Measurements from ENCODE around the gene TSSK3. TPM values are rescaled to one million over a fixed set of nuclear protein-coding genes. Genes with fewer than 3 reads are reported as not detected.

The TSSK3 gene
- total RNA-seq, 1 experiment from 2014 or later: not detected

- CTCF ChIA-PET: no interaction called here
- ATAC-seq: no peak
- H3K9me3 ChIP-seq (ENCODE audit: low read length): no peaks in the 10 kb centered on the region
- H3K4me2 ChIP-seq (ENCODE audit: low read length): no peak overlapping the region
- no peaks in the 10 kb centered on the region for H3K4me1 ChIP-seq (ENCODE audit: insufficient read depth, low read length)
- H4K20me1 ChIP-seq (ENCODE audit: low read length): no peaks in the 10 kb centered on the region
- H3K4me3 ChIP-seq (ENCODE audit: low read length): no peak overlapping the region
- H3K79me2 ChIP-seq (ENCODE audit: low read length): no peaks in the 10 kb centered on the region
- H3K27ac ChIP-seq (ENCODE audit: low read length): no peak overlapping the region
- H3K36me3 ChIP-seq (ENCODE audit: low read depth, low read length): peaks cover 53% of the 10 kb centered on the region
- DNase-seq: no peak
- intact Hi-C loops (cut with micrococcal nuclease): no loop called here
- no peaks in the 10 kb centered on the region for H3F3A ChIP-seq (ENCODE audit: low read length, unreplicated experiment)
- TF ChIP-seq EZH2phosphoT487 (IDR thresholded peaks at IDR 0.05; ENCODE audit: borderline replicate concordance, low read length) (no peak), CTCF (conservative IDR thresholded peaks at IDR 0.05; ENCODE audit: low read depth, low read length) (no peak), EZH2 (IDR thresholded peaks at IDR 0.05; ENCODE audit: low read length, unreplicated experiment) (no peak)
- H2AFZ ChIP-seq (ENCODE audit: low read length): no peak overlapping the region
- POLR2A ChIA-PET (ENCODE audit: unreplicated experiment): no interaction called here
- H3K9ac ChIP-seq (ENCODE audit: low read length): no peak overlapping the region
- no peaks in the 10 kb centered on the region for H3K9me2 ChIP-seq (replicated peaks; ENCODE audit: low read length)
- H3K27me3 ChIP-seq (ENCODE audit: low read length): no peaks in the 10 kb centered on the region
- BruUV-seq (replicated peaks): no TSS peak
Measured at GRCh38 chr1:32377541-32378220, 15.3 kb downstream of the TSSK3 start.

DNA sequence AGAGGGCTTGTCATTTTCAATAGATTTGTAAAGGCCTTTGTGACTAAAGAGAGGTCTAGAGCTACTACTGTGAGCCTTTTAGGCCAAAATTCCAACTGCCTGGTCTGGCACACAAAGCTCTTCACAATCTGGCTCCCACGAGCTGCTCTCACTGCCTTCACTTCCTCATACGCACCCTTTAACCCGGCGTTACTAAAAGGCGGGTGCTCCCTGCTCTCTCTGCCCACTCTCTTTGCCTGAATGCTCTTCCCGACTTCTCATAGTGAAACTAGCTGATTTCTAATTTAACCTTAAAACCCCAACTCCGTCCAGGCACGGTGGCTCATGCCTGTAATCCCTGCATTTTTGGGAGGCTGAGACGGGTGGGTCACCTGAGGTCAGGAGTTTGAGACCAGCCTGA lies 17.7 kb downstream of the TSSK3 start:
- no peak overlapping the region for H3K4me2 ChIP-seq (ENCODE audit: low read length)
- no peaks in the 10 kb centered on the region for H3K79me2 ChIP-seq (ENCODE audit: low read length)
- H4K20me1 ChIP-seq (ENCODE audit: low read length): no peaks in the 10 kb centered on the region
- no peaks in the 10 kb centered on the region for H3K9me2 ChIP-seq (replicated peaks; ENCODE audit: low read length)
- TF ChIP-seq EZH2phosphoT487 (IDR thresholded peaks at IDR 0.05; ENCODE audit: borderline replicate concordance, low read length) (no peak), CTCF (conservative IDR thresholded peaks at IDR 0.05; ENCODE audit: low read depth, low read length) (no peak), EZH2 (IDR thresholded peaks at IDR 0.05; ENCODE audit: low read length, unreplicated experiment) (no peak)
- H3K4me3 ChIP-seq (ENCODE audit: low read length): no peak overlapping the region
- no peaks in the 10 kb centered on the region for H3K9me3 ChIP-seq (ENCODE audit: low read length)
- H2AFZ ChIP-seq (ENCODE audit: low read length): no peak overlapping the region
- POLR2A ChIA-PET (ENCODE audit: unreplicated experiment): no interaction called here
- CTCF ChIA-PET: no interaction called here
- H3K4me1 ChIP-seq (ENCODE audit: insufficient read depth, low read length): no peaks in the 10 kb centered on the region
- H3K36me3 ChIP-seq (ENCODE audit: low read depth, low read length): peaks cover 56% of the 10 kb centered on the region
- ATAC-seq (no peak), DNase-seq (no peak)
- H3F3A ChIP-seq (ENCODE audit: low read length, unreplicated experiment): no peaks in the 10 kb centered on the region
- BruUV-seq (replicated peaks): no TSS peak
- no peak overlapping the region for H3K9ac ChIP-seq (ENCODE audit: low read length)
- no peak overlapping the region for H3K27ac ChIP-seq (ENCODE audit: low read length)
- no peaks in the 10 kb centered on the region for H3K27me3 ChIP-seq (ENCODE audit: low read length)
- intact Hi-C loops (cut with micrococcal nuclease): no loop called here

DNA sequence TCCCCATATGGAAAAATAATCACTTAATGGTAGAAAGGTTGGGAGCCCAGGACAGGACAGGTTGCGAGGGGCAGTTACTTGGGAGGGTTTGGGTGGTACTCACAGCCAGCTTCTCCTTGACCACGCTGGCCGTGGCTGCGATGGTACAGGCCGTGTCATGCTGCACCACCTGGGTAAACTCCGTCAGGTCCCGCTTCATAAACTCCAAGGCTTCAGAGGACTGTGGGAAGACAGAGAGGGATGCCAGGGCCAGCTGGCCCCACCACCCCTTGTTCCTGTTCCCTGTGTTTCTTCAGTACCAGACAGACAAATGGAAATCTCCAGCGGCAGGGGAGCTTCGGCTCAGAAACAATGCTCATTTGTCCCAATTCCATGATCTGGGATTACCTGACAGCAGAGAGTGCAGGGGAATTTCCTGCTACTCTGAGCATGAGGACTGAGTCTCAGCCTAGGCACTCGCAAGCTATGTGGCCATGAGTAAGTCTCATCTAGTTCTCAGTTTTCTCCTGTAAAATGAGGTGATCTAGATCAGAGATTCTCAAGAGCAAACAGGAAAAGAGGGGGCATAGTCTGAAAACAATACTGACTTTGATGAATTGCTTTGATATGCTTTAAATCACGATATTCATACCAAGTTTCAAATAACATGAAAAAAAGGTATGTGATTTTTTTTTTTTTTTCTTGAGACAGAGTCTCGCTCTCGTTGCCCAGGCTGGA lies 24.5 kb downstream of the TSSK3 start:
- H4K20me1 ChIP-seq (ENCODE audit: low read length): no peaks in the 10 kb centered on the region
- no peaks in the 10 kb centered on the region for H3F3A ChIP-seq (ENCODE audit: low read length, unreplicated experiment)
- H3K4me2 ChIP-seq (ENCODE audit: low read length): no peak overlapping the region
- H3K27ac ChIP-seq (ENCODE audit: low read length): no peak overlapping the region
- no peak overlapping the region for H2AFZ ChIP-seq (ENCODE audit: low read length)
- DNase-seq: no peak
- TF ChIP-seq EZH2phosphoT487 (IDR thresholded peaks at IDR 0.05; ENCODE audit: borderline replicate concordance, low read length) (no peak), EZH2 (IDR thresholded peaks at IDR 0.05; ENCODE audit: low read length, unreplicated experiment) (no peak), CTCF (conservative IDR thresholded peaks at IDR 0.05; ENCODE audit: low read depth, low read length) (no peak)
- no peaks in the 10 kb centered on the region for H3K27me3 ChIP-seq (ENCODE audit: low read length)
- CTCF ChIA-PET: no interaction called here
- intact Hi-C loops (cut with micrococcal nuclease): no loop called here
- no peaks in the 10 kb centered on the region for H3K9me2 ChIP-seq (replicated peaks; ENCODE audit: low read length)
- BruUV-seq (replicated peaks): no TSS peak
- no peaks in the 10 kb centered on the region for H3K4me1 ChIP-seq (ENCODE audit: insufficient read depth, low read length)
- peaks cover 19% of the 10 kb centered on the region for H3K79me2 ChIP-seq (ENCODE audit: low read length)
- peaks cover 36% of the 10 kb centered on the region for H3K36me3 ChIP-seq (ENCODE audit: low read depth, low read length)
- H3K9ac ChIP-seq (ENCODE audit: low read length): no peak overlapping the region
- H3K4me3 ChIP-seq (ENCODE audit: low read length): no peak overlapping the region
- H3K9me3 ChIP-seq (ENCODE audit: low read length): no peaks in the 10 kb centered on the region
- POLR2A ChIA-PET (ENCODE audit: unreplicated experiment): no interaction called here
- ATAC-seq: no peak
